ENCODE data around the gene ST7.

DNA sequence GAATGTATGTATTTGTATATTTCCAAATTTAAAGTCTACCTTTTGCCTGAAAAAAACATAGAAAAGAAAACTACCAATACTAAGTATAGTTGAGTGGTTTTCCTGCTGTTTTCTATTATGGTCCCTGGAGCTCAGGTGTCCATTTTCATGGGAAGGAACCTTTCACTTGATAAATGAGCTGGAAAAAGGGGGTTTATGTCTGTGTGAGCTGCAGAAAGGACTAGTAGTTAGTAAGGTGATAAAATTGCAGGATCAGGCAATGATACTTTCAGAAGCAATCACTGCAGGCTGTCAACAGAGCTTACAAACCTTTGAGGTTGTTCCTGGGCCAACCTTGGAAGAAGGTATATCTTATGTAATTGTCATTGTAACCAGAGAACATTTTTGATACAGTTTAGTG, 48.0 kb downstream of the ST7 start:
- no peak for TF ChIP-seq YY1 (IDR thresholded peaks at IDR 0.05; ENCODE audit: insufficient read depth, insufficient read length)
- no peak for TF ChIP-seq ZNF274 (IDR thresholded peaks at IDR 0.05; ENCODE audit: low read depth, low read length)
- no peak for TF ChIP-seq SUZ12 (IDR thresholded peaks at IDR 0.05; ENCODE audit: extremely low read depth, insufficient read depth, insufficient read length)
